HUES48 (cell line): ENCODE data around the gene VIPR1.

Experiments used
- H3K27ac ChIP-seq: one replicate; pipeline ENCODE4 v1.7.0; 2013; ENCODE audit warnings: low read depth, low read length, inconsistent platforms
- H3K27me3 ChIP-seq: 2 replicates; pipeline ENCODE4 v1.6.1; 2013; ENCODE audit warnings: mild to moderate bottlenecking, low read length; ENCODE audit not compliant: control insufficient read depth, insufficient read depth
- H3K36me3 ChIP-seq: 2 replicates; pipeline ENCODE4 v1.6.1; 2013; ENCODE audit warnings: low read length; ENCODE audit not compliant: control insufficient read depth, insufficient read depth
- H3K4me1 ChIP-seq: 2 replicates; pipeline ENCODE4 v1.6.1; 2013; ENCODE audit warnings: mild to moderate bottlenecking, low read length; ENCODE audit not compliant: control insufficient read depth, insufficient read depth
- H3K4me3 ChIP-seq: 2 replicates; pipeline ENCODE4 v1.5.1; 2013; ENCODE audit warnings: mild to moderate bottlenecking, low read depth, low read length
- H3K9ac ChIP-seq: 2 replicates; pipeline ENCODE4 v1.6.1; 2013; ENCODE audit warnings: mild to moderate bottlenecking, low read depth, low read length, moderate library complexity
- H3K9me3 ChIP-seq: 2 replicates; pipeline ENCODE4 v1.6.1; 2013; ENCODE audit warnings: low read length; ENCODE audit not compliant: control insufficient read depth, insufficient read depth

The VIPR1 gene

GRCh38 chr3:42581709-42582473 lies 79.4 kb downstream of the VIPR1 start, which contains the start of gene SEC22C:
Gene SEC22C, minus strand, starts transcription at chr3:42581967. Its CDS starts 12,921 bp downstream, at chr3:42569046.
- Histone ChIP-seq H3K27ac (peak within 1 kb of the TSS; percentile 97), H3K9me3 (no peaks in the 10 kb centered on the region), H3K4me1 (peaks cover 18% of the 10 kb centered on the region), H3K27me3 (no peaks in the 10 kb centered on the region), H3K36me3 (peaks cover 4% of the 10 kb centered on the region; the same call in 1 of the 2 replicates), H3K9ac (peak within 1 kb of the TSS; percentile 84), H3K4me3 (peak within 1 kb of the TSS; percentile 77)

DNA sequence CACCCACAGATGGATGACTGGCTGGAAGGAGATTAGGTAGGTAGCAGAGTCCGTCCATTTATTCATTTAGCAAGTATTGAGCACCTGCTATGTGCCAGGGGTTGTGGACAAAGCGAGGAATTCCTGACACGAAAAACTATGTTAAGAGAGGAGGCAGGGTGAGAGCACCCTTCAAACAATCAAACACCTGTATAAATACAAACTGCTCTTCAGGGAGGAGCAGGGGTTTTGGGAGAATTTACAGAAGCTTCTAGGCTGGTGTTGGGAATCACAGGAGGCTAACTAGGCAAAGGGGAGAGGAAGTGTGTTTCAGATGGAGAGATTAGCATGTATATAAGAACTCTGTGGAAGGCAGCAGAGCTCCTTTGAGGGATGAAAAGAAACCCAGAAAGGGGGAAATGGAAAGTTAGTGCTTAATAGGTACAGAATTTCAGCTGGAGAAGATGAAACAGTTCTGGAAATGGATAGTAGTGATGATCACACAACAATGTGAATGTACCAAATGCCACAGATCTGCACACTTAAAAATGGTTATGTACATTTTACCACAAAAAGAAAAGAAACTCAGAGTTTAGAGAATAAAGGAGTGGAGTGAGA lies 80.1 kb downstream of the VIPR1 start:
- no peaks in the 10 kb centered on the region for H3K27me3 ChIP-seq
- no peaks in the 10 kb centered on the region for H3K9me3 ChIP-seq
- peaks cover 18% of the 10 kb centered on the region for H3K4me1 ChIP-seq
- H3K4me3 ChIP-seq: peak overlapping the region; percentile 77
- peaks cover 4% of the 10 kb centered on the region; the same call in 1 of the 2 replicates for H3K36me3 ChIP-seq
- peak overlapping the region; percentile 97 for H3K27ac ChIP-seq
- H3K9ac ChIP-seq: peak overlapping the region; percentile 84
